ENCODE data around the gene AGPS.
"Not testable (repeated sequence)": the region's sequence is repeated elsewhere in the genome, so short reads cannot be mapped to it uniquely, and the experiment has no call there.

- TF ChIP-seq CTCF (IDR thresholded peaks at IDR 0.05; ENCODE audit: insufficient read depth, low read length); POLR2AphosphoS5 (IDR thresholded peaks at IDR 0.05; ENCODE audit: low read depth); REST (IDR thresholded peaks at IDR 0.05; ENCODE audit: insufficient replicate concordance, low read depth); GABPA (IDR thresholded peaks at IDR 0.05; ENCODE audit: low read depth): not testable (repeated sequence)
Measured at GRCh38 chr2:177350624-177351023, 41.9 kb upstream of the AGPS start.
